Superior temporal gyrus (tissue), 1 donor: ENCODE measurements around the gene STS.

ENCODE experiments used
- DNase-seq: peaks from one replicate; pipeline ENCODE4 v3.0.0-alpha.2; 2016; ENCODE audit errors: extremely low spot score

Gene STS, protein sequence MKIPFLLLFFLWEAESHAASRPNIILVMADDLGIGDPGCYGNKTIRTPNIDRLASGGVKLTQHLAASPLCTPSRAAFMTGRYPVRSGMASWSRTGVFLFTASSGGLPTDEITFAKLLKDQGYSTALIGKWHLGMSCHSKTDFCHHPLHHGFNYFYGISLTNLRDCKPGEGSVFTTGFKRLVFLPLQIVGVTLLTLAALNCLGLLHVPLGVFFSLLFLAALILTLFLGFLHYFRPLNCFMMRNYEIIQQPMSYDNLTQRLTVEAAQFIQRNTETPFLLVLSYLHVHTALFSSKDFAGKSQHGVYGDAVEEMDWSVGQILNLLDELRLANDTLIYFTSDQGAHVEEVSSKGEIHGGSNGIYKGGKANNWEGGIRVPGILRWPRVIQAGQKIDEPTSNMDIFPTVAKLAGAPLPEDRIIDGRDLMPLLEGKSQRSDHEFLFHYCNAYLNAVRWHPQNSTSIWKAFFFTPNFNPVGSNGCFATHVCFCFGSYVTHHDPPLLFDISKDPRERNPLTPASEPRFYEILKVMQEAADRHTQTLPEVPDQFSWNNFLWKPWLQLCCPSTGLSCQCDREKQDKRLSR

GRCh38 chrX:7147413-7147977 lies at the start of gene STS:
Gene STS (plus strand): TSS chrX:7147712. CDS start chrX:7253200, 105,488 bp downstream.
- peak; percentile 26 for DNase-seq

- no peak for DNase-seq
Measured at GRCh38 chrX:7100022-7100421, 47.5 kb upstream of the STS start.

- no peak for DNase-seq
Measured at GRCh38 chrX:7102119-7102518, 45.4 kb upstream of the STS start.

- DNase-seq = no peak
Measured at GRCh38 chrX:7106649-7107048, 40.9 kb upstream of the STS start.

- no peak for DNase-seq
Measured at GRCh38 chrX:7108030-7108429, 39.5 kb upstream of the STS start.

- DNase-seq = peak; percentile 13
Measured at GRCh38 chrX:7109049-7109531, 38.4 kb upstream of the STS start.

DNA sequence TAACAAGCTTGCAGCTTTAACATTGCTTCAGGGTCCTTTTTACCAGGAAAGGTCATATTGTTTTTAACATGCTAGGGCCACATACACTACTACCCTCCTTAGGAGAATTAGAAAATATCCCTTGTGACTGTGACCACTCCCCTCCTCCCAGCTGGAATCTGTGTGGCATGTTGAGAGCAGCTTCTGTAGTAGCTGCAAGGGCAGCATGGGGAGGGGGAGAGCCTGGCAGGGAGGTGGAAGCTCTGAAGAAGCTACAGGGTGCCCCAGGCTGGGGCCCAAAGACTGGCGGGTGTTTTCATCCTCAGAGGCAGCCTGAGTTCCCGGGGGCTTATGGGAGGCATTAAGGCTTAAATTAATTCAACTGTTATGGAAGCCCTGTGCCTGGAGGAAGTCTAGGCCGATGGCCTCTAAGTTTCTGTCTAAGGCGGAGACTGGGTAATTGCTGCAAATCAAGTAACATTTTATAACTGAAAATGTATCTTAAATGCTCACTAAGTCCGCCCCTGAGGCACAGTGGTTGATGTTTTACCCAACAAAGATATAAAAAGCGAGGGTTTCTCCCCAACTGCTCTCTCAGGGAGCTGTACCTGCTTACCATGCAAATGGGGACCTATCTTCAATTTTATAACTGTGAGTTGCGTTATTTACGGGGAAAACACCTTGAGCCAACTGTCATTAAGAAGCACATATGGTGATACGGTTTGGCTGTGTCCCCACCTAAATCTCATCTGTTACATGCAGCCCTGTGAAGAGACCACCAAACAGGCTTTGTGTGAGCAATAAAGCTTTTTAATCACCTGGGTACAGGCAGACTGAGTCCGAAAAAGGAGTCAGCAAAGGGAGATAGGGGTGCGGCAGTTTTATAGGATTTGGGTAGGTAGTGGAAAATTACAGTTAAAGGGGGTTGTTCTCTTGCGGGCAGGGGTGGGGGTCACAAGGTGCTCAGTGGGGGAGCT lies 37.4 kb upstream of the STS start:
- DNase-seq = no peak

DNA sequence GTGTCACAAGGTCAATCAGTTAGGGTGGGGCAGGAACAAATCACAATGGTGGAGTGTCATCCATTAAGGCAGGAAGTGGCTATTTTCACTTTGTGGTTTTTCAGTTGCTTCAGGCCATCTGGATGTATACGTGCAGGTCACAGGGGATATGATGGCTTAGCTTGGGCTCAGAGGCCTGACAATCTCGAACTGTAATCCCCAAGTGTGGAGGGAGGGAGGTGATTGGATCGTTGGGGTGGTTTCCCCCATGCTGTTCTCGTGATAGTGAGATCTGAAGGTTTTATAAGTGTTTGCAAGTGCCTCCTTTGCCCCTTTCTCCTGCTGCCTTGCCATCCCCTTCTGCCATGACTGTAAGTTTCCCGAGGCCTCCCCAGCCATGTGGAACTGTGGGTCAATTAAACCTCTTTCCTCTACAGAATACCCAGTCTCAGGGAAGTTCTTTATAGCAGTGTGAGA lies 36.7 kb upstream of the STS start:
- no peak for DNase-seq

DNA sequence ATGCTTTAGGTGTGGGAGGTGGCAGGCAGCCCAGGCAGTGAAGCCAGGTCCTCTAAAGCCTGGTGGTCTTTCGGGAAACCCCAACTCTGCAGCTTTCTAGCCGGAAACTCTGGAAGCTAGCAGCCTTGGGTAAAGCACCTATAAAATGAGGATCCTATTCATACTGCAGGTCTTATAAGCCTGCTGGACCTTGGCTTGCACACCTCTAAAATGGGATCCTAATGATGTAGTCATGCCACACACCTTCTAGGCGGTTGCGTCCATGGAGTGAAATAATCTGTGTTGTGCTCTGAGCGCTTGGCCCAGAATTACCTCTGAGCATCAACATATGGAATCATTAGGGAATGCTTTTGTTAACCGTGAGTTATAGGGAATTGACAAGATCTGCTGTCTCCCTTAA lies 36.0 kb upstream of the STS start:
- no peak for DNase-seq

GRCh38 chrX:7112071-7112470 lies 35.4 kb upstream of the STS start:
- no peak for DNase-seq

- no peak for DNase-seq
Measured at GRCh38 chrX:7115557-7115956, 32.0 kb upstream of the STS start.

- DNase-seq = no peak
Measured at GRCh38 chrX:7116081-7116480, 31.4 kb upstream of the STS start.

- no peak for DNase-seq
Measured at GRCh38 chrX:7117587-7117986, 29.9 kb upstream of the STS start.

DNA sequence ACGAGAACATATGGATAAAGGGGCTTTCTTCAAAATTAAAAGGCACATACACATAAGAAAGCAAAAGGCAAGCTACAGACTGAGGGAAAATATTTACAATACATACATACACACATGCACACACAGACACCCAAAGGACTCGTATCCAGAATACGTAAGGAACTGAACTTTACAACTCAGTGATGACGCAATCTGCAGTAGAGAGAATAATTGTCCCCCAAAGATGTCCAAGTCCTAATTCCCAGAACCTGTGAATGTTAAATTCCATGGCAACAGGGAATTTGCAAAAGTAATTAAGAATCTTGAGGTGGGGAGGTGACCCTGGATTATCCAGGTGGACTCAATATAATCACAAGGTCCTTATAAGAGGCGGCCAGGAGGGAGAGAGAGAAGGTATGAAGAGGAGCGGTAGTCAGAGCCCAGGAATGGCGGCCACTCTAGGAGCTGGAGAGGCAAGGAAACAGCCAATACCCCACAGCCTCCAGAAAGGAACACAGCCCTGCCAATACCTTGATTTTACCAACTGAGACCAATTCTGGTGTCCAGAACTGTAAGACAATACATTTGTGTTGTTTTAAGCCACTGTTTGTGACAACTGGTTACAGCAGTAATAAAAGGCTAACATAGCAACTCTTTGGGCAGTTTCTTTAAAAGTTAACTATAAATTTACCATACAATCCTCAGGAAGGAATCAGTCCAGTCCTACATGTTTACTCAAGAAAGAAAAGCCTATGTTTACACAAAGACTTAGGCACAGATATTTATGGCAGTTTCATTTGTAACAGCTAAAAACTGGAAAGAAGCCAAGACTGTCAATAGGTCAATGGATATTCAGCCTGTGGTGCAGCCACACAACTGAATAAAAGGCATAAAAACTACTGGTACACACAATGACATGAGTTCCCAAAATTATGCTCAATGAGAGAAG lies 27.3 kb upstream of the STS start:
- DNase-seq = no peak

GRCh38 chrX:7120878-7121219 lies 26.7 kb upstream of the STS start:
- DNase-seq = no peak

DNA sequence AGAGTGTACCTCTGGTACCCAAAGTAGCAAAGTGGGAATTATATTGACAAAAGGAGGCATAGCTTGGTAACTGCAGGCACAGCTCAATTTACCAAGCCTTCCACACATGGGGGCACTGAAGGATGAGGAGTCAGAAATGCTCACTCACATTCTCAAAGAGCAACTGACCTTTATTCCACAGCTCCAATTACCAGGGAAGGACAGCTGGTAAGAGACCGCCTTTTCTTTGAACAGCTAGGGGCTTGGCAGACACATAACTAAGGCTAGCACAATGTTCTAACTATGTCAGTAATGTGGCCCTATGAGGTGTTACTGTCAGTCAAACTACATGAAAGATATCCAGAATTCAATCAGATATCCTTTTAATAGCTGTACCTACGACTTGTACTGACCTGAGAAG lies 20.5 kb upstream of the STS start:
- no peak for DNase-seq

DNA sequence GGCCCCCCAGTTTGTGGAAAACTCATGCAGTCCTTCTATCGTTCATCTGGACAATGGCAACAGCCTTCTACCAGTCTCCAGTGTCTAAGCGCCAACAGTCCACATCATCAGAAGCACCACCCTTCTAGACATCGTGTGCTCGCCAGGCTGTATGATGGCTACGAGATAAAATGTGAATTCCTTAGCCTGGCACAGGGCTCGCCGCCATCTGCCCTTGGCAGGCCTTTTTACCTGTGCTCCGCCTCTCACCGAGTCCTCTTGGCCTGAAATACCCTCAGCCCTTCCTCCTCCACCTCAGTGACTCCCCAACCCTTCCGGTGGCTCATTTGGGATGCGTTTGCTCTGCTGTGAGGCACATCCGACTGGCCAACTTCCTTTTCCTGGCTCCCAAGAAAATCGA lies 15.9 kb upstream of the STS start:
- no peak for DNase-seq

GRCh38 chrX:7132335-7133049 lies 15.0 kb upstream of the STS start:
- peak; percentile 44 for DNase-seq

- no peak for DNase-seq
Measured at GRCh38 chrX:7133050-7133440, 14.5 kb upstream of the STS start.

GRCh38 chrX:7134981-7135380 lies 12.5 kb upstream of the STS start:
- DNase-seq = no peak
